GM23248 (cell line): ENCODE results near the gene LINGO1. TPM values are rescaled to one million over a fixed set of nuclear protein-coding genes. Genes with fewer than 3 reads are reported as not detected.

Experiments
- DNase-seq: peaks from one replicate; pipeline ENCODE4 v3.0.0-alpha.2; 2015
- H2AFZ ChIP-seq: fragments of 200-600 bp; sonication (generic); 2 replicates; pipeline ENCODE4 v1.6.1; 2016; ENCODE audit warnings: antibody characterized with exemption
- H3F3A ChIP-seq: fragments of 200-600 bp; sonication (generic); 2 replicates; pipeline ENCODE4 v1.6.1; 2016; ENCODE audit warnings: mild to moderate bottlenecking, antibody characterized with exemption, mixed run types; ENCODE audit not compliant: insufficient read depth
- H3K27ac ChIP-seq: fragments of 200-600 bp; sonication (generic); 2 replicates; pipeline ENCODE4 v1.5.1; 2016; ENCODE audit warnings: mild to moderate bottlenecking
- H3K27me3 ChIP-seq: fragments of 200-600 bp; sonication (generic); replicated peaks from 2 replicates; pipeline ENCODE4 v1.6.1; 2016; ENCODE audit warnings: mild to moderate bottlenecking; ENCODE audit not compliant: insufficient read depth
- H3K36me3 ChIP-seq: fragments of 200-600 bp; sonication (generic); 2 replicates; pipeline ENCODE4 v1.6.1; 2016; ENCODE audit warnings: low read depth, mild to moderate bottlenecking
- H3K4me1 ChIP-seq: fragments of 200-600 bp; sonication (generic); 2 replicates; pipeline ENCODE4 v1.6.1; 2016; ENCODE audit warnings: mild to moderate bottlenecking; ENCODE audit not compliant: insufficient read depth
- H3K4me2 ChIP-seq: fragments of 200-600 bp; sonication (generic); one replicate; pipeline ENCODE4 v1.6.1; 2016; ENCODE audit warnings: mild to moderate bottlenecking; ENCODE audit not compliant: unreplicated experiment
- H3K4me3 ChIP-seq: fragments of 200-600 bp; sonication (generic); 2 replicates; pipeline ENCODE4 v1.5.1; 2016; ENCODE audit warnings: mild to moderate bottlenecking
- H3K79me2 ChIP-seq: fragments of 200-600 bp; sonication (generic); 2 replicates; pipeline ENCODE4 v1.6.1; 2016; ENCODE audit warnings: mild to moderate bottlenecking; ENCODE audit not compliant: insufficient read depth
- H3K9ac ChIP-seq: fragments of 200-600 bp; sonication (generic); 2 replicates; pipeline ENCODE4 v1.6.1; 2016; ENCODE audit warnings: mild to moderate bottlenecking
- H3K9me2 ChIP-seq: fragments of 200-600 bp; sonication (generic); 2 replicates; pipeline ENCODE4 v1.6.1; 2016; ENCODE audit warnings: mixed run types, mild to moderate bottlenecking, moderate library complexity; ENCODE audit not compliant: insufficient read depth
- H3K9me3 ChIP-seq: fragments of 200-600 bp; sonication (generic); one replicate; pipeline ENCODE4 v1.6.1; 2017; ENCODE audit warnings: low read depth
- H4K20me1 ChIP-seq: fragments of 200-600 bp; sonication (generic); 2 replicates; pipeline ENCODE4 v1.6.0; 2016; ENCODE audit not compliant: insufficient read depth
- EZH2 ChIP-seq: fragments of 200-600 bp; sonication (generic); IDR thresholded peaks from 2 replicates; pipeline ENCODE4 v1.6.1; 2018; ENCODE audit warnings: antibody characterized with exemption, mild to moderate bottlenecking; ENCODE audit not compliant: insufficient read depth, poor library complexity, severe bottlenecking
- EZH2phosphoT487 ChIP-seq: fragments of 200-600 bp; sonication (generic); IDR thresholded peaks from 2 replicates; pipeline ENCODE4 v1.6.1; 2018; ENCODE audit warnings: antibody characterized with exemption, moderate library complexity, mild to moderate bottlenecking, low read depth; ENCODE audit not compliant: insufficient read depth
- WGBS, 2 experiments: methylation state at CpG; one replicate each; pipeline ENCODE4 v1.1.6; 2015 to 2017; ENCODE audit warnings: low lambda C conversion rate in 2 of 2, low coverage in 1 of 2; ENCODE audit errors: missing lambda C conversion rate in 2 of 2; 5-methylcytosine and 5-hydroxymethylcytosine counted together
- in situ Hi-C: fragments of 300-500 bp; cut with MboI; formaldehyde crosslinking; loops from 2 replicates; pipeline ENCODE4 v1.15.0; 2020
- polyA plus RNA-seq: library from polyadenylated mRNA; unstranded; fragments of >200 nt; fragmentation: Nextera tagmentation; extraction: Ambion mirVana; gene quantifications from 2 replicates; pipeline ENCODE4 v1.2.1, GENCODE V29; 2016
- total RNA-seq: library from RNA; depleted of rRNA; stranded (reverse); fragments of >200 nt; shearing (Covaris generic); gene quantifications from 2 replicates; pipeline ENCODE4 v1.2.3, GENCODE V29; 2014

LINGO1 gene
- total and polyA plus RNA-seq, 2 experiments from 2014 or later: not detected

DNA sequence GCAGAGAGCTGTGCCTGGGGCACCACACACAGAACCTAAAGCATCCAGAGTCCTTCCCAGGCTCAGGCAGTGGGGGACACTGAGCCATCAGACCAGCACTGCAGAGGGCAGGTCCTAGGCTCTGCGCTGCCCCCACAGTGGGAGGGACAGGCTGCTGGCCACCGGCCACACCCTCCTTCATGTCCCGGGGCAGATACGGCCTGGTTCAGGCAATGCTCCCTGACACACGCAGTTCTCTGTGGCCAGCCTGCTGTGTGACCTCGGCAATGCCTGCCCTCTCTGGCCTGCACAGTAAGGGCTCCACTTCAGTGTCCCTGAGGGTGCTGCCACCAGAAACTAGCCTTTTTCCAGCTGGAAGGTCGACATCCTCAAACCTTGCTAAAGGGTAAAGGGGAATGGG, 12.4 kb downstream of the LINGO1 start:
- in situ Hi-C loops: no loop called here
- H3K9me2 ChIP-seq: no peaks in the 10 kb centered on the region
- no peak for DNase-seq
- H3F3A ChIP-seq: no peaks in the 10 kb centered on the region
- no peak overlapping the region for H3K9ac ChIP-seq
- no peaks in the 10 kb centered on the region for H3K36me3 ChIP-seq
- H2AFZ ChIP-seq: no peak overlapping the region
- H3K4me2 ChIP-seq: no peak overlapping the region
- no peaks in the 10 kb centered on the region; the same call in 1 of the 2 replicates for H3K27me3 ChIP-seq
- no peaks in the 10 kb centered on the region for H3K79me2 ChIP-seq
- H3K4me1 ChIP-seq: no peaks in the 10 kb centered on the region
- WGBS, 2 experiments: 39 to 49% methylated on average over 7 of the region's 7 CpGs
- TF ChIP-seq EZH2: no peak
- TF ChIP-seq EZH2phosphoT487: no peak
- no peak overlapping the region for H3K4me3 ChIP-seq
- H3K9me3 ChIP-seq: no peaks in the 10 kb centered on the region
- H3K27ac ChIP-seq: no peak overlapping the region
- no peaks in the 10 kb centered on the region for H4K20me1 ChIP-seq

DNA sequence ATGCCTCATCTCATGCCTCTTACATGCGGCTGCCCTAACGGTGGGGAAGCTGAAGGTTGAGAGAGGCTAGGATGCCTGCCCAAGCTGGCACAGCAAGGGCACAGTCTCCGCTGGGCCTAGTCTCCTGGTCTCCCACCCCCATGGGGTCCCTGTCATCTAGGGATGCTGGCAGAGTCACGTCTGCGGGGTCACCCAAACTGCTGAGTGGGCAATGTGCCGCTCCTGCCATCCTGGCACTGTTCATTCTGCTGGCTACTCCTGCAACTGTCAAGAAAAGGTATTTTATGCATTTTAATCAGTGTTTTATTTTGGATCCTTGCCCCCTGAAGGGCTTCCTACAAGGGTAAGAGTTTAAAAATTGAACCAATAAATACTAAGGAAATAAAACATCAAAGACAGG, 12.8 kb downstream of the LINGO1 start:
- no peak overlapping the region for H3K4me3 ChIP-seq
- in situ Hi-C loops: no loop called here
- no peak overlapping the region for H3K4me2 ChIP-seq
- no peaks in the 10 kb centered on the region for H3K9me3 ChIP-seq
- TF ChIP-seq EZH2phosphoT487 (no peak), EZH2 (no peak)
- H3K27ac ChIP-seq: no peak overlapping the region
- no peaks in the 10 kb centered on the region for H3K9me2 ChIP-seq
- no peaks in the 10 kb centered on the region for H3K4me1 ChIP-seq
- no peaks in the 10 kb centered on the region; the same call in 1 of the 2 replicates for H3K27me3 ChIP-seq
- H2AFZ ChIP-seq: no peak overlapping the region
- H3K36me3 ChIP-seq: no peaks in the 10 kb centered on the region
- no peak overlapping the region for H3K9ac ChIP-seq
- H3K79me2 ChIP-seq: no peaks in the 10 kb centered on the region
- no peaks in the 10 kb centered on the region for H4K20me1 ChIP-seq
- H3F3A ChIP-seq: no peaks in the 10 kb centered on the region
- no peak for DNase-seq
- WGBS, 2 experiments: 45 to 51% methylated on average over 6 of the region's 6 CpGs

DNA sequence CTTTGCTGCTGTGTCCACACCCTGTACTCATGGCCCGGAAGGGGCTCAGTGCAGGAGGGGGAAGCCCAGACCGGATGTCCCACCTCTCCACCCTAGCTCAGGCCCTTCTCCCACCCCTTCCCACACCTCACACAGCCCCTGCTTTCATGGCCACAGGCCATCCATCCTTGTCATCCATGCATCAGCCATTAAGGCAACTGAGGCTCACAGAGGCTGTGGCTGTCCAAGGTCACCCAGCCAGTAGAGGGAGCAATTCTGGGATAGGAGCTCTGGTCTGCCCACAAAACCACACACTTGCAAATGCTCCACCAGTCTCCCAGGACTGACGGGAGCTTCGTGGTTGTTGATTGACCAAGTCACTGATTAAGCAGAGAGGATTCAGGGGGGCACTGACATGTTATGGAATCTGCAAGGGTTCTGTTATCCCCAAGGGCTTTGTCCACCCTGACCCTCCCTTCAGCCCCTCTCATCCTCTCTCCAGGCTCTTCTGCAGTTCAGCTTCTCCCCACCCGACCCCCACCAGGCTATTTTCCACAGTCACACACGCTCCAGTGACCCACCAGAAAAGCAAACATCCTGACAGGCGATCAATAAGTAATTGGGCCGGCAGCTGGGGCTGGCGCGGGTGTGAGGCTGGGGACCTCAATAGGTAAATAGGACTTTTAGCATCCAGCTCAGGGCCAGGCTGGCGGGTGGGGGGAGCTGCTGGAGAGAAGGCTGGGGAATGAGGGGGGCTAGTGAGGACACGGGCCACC, 15.1 kb downstream of the LINGO1 start:
- Histone ChIP-seq H3K36me3 (no peaks in the 10 kb centered on the region), H3K79me2 (no peaks in the 10 kb centered on the region), H3K9ac (no peak overlapping the region), H3K27me3 (no peaks in the 10 kb centered on the region; the same call in 1 of the 2 replicates), H3K4me3 (no peak overlapping the region), H3K4me2 (no peak overlapping the region), H2AFZ (no peak overlapping the region), H3F3A (no peaks in the 10 kb centered on the region), H3K4me1 (no peaks in the 10 kb centered on the region), H3K9me2 (no peaks in the 10 kb centered on the region), H3K9me3 (no peaks in the 10 kb centered on the region), H3K27ac (no peak overlapping the region), H4K20me1 (no peaks in the 10 kb centered on the region)
- peak; percentile 32 for DNase-seq
- 48 to 55% methylated on average over 11 to 12 of the region's 12 CpGs for WGBS, 2 experiments
- in situ Hi-C loops: no loop called here
- TF ChIP-seq EZH2: no peak
- no peak for TF ChIP-seq EZH2phosphoT487

DNA sequence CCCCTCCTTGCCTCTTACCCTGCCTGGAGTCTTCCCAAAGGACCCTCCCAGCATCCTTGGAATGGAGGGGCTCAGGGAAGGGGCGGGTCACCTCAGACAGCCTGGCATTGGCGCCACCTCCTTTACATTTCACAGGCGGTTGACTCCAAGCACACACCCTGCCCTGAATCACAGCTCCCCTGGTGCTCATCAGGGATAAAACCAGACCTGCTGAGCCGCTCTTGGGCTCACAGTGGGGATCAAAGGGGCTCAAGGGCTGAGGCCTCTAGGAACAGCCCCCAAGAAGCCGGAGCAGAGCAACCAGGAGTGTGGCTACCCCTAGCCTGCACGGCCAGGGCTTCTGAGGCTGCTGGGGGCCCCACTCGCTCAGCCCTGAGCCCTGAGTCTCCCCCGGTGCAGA, 16.6 kb downstream of the LINGO1 start:
- 50 to 59% methylated on average over 7 to 8 of the region's 8 CpGs for WGBS, 2 experiments
- in situ Hi-C loops: no loop called here

More for the DNA sequence above, 16.6 kb downstream of the LINGO1 start:
- Histone ChIP-seq H3K4me2 (no peak overlapping the region), H3F3A (no peaks in the 10 kb centered on the region), H4K20me1 (no peaks in the 10 kb centered on the region), H2AFZ (no peak overlapping the region), H3K9ac (no peak overlapping the region), H3K9me2 (no peaks in the 10 kb centered on the region), H3K27ac (no peak overlapping the region), H3K9me3 (no peaks in the 10 kb centered on the region), H3K36me3 (no peaks in the 10 kb centered on the region), H3K4me1 (no peaks in the 10 kb centered on the region), H3K4me3 (no peak overlapping the region), H3K79me2 (no peaks in the 10 kb centered on the region), H3K27me3 (no peaks in the 10 kb centered on the region; the same call in 1 of the 2 replicates)
- TF ChIP-seq EZH2phosphoT487 (no peak), EZH2 (no peak)
- no peak for DNase-seq
